ENCODE results near the gene LIMK1.
"Not testable (repeated sequence)": the region's sequence is repeated elsewhere in the genome, so short reads cannot be mapped to it uniquely, and the experiment has no call there.

LIMK1 gene

GRCh38 chr7:74103219-74103772 lies 19.7 kb downstream of the LIMK1 start:
- TF ChIP-seq GATA1 (IDR thresholded peaks at IDR 0.05; ENCODE audit: low read depth, low read length) (no peak), POLR2A (IDR thresholded peaks at IDR 0.05; ENCODE audit: low read length) (no peak)

GRCh38 chr7:74104702-74105101 lies 21.1 kb downstream of the LIMK1 start:
- TF ChIP-seq POLR2A (IDR thresholded peaks at IDR 0.05; ENCODE audit: low read length) (no peak), GATA1 (IDR thresholded peaks at IDR 0.05; ENCODE audit: low read depth, low read length) (no peak)

More at GRCh38 chr7:74103219-74103772, 19.7 kb downstream of the LIMK1 start:
- DNase-seq, result no peak

GRCh38 chr7:74105992-74106391 lies 22.4 kb downstream of the LIMK1 start:
- TF ChIP-seq GATA1 (IDR thresholded peaks at IDR 0.05; ENCODE audit: low read depth, low read length) (no peak), POLR2A (IDR thresholded peaks at IDR 0.05; ENCODE audit: low read length) (no peak)
- no peak for DNase-seq

More at GRCh38 chr7:74104702-74105101, 21.1 kb downstream of the LIMK1 start:
- DNase-seq, result no peak

GRCh38 chr7:74106846-74107245 lies 23.2 kb downstream of the LIMK1 start:
- DNase-seq, result no peak
- TF ChIP-seq POLR2A (IDR thresholded peaks at IDR 0.05; ENCODE audit: low read length) (no peak), GATA1 (IDR thresholded peaks at IDR 0.05; ENCODE audit: low read depth, low read length) (no peak)

GRCh38 chr7:74115326-74115725 lies 31.7 kb downstream of the LIMK1 start:
- TF ChIP-seq GATA1 (IDR thresholded peaks at IDR 0.05; ENCODE audit: low read depth, low read length) (no peak), POLR2A (IDR thresholded peaks at IDR 0.05; ENCODE audit: low read length) (no peak)
- DNase-seq, result no peak

- DNase-seq, result no peak
- no peak for TF ChIP-seq GATA1 (IDR thresholded peaks at IDR 0.05; ENCODE audit: low read depth, low read length)
- TF ChIP-seq POLR2A (IDR thresholded peaks at IDR 0.05; ENCODE audit: low read length), result no peak
Observed at GRCh38 chr7:74116356-74116755, 32.8 kb downstream of the LIMK1 start.

- DNase-seq, result no peak
- TF ChIP-seq GATA1 (IDR thresholded peaks at IDR 0.05; ENCODE audit: low read depth, low read length), result no peak
- no peak for TF ChIP-seq POLR2A (IDR thresholded peaks at IDR 0.05; ENCODE audit: low read length)
Observed at GRCh38 chr7:74119831-74120230, 36.2 kb downstream of the LIMK1 start.

GRCh38 chr7:74121401-74122249 lies 38.0 kb downstream of the LIMK1 start:
- DNase-seq, result no peak
- no peak for TF ChIP-seq GATA1 (IDR thresholded peaks at IDR 0.05; ENCODE audit: low read depth, low read length)

GRCh38 chr7:74123892-74124291 lies 40.3 kb downstream of the LIMK1 start:
- not testable (repeated sequence) for DNase-seq

GRCh38 chr7:74126220-74126880 lies 42.7 kb downstream of the LIMK1 start:
- no peak for DNase-seq
- TF ChIP-seq GATA1 (IDR thresholded peaks at IDR 0.05; ENCODE audit: low read depth, low read length), result no peak
- TF ChIP-seq POLR2A (IDR thresholded peaks at IDR 0.05; ENCODE audit: low read length), result no peak

GRCh38 chr7:74129887-74130286 lies 46.3 kb downstream of the LIMK1 start:
- DNase-seq, result no peak
- no peak for TF ChIP-seq GATA1 (IDR thresholded peaks at IDR 0.05; ENCODE audit: low read depth, low read length)
- no peak for TF ChIP-seq POLR2A (IDR thresholded peaks at IDR 0.05; ENCODE audit: low read length)

- DNase-seq, result no peak
- TF ChIP-seq GATA1 (IDR thresholded peaks at IDR 0.05; ENCODE audit: low read depth, low read length) (no peak), POLR2A (IDR thresholded peaks at IDR 0.05; ENCODE audit: low read length) (no peak)
Observed at GRCh38 chr7:74130518-74130917, 46.9 kb downstream of the LIMK1 start.

GRCh38 chr7:74134117-74134620 lies 50.6 kb downstream of the LIMK1 start:
- peak; percentile 64 to 67 for DNase-seq
- TF ChIP-seq POLR2A (IDR thresholded peaks at IDR 0.05; ENCODE audit: low read length), result no peak
- no peak for TF ChIP-seq GATA1 (IDR thresholded peaks at IDR 0.05; ENCODE audit: low read depth, low read length)

GRCh38 chr7:74138334-74138867 lies 54.8 kb downstream of the LIMK1 start:
- no peak for DNase-seq
- no peak for TF ChIP-seq GATA1 (IDR thresholded peaks at IDR 0.05; ENCODE audit: low read depth, low read length)
- TF ChIP-seq POLR2A (IDR thresholded peaks at IDR 0.05; ENCODE audit: low read length), result no peak
